H4 (cell line): ENCODE data around the gene LSAMP. TPM values are rescaled to one million over a fixed set of nuclear protein-coding genes. Genes with fewer than 3 reads are reported as not detected.
"Not testable (repeated sequence)": the region's sequence is repeated elsewhere in the genome, so short reads cannot be mapped to it uniquely, and the experiment has no call there.

Experiments
- DNase-seq: peaks from one replicate; pipeline ENCODE4 v3.0.0-alpha.2; 2015; ENCODE audit warnings: low spot score
- total RNA-seq: library from RNA; depleted of rRNA; stranded (reverse); fragments of >200 nt; shearing (Covaris generic); gene quantifications from 2 replicates; pipeline ENCODE4 v1.2.3, GENCODE V29; 2014

The LSAMP gene
- total RNA-seq, 1 experiment from 2014 or later, result 4.7 TPM

DNA sequence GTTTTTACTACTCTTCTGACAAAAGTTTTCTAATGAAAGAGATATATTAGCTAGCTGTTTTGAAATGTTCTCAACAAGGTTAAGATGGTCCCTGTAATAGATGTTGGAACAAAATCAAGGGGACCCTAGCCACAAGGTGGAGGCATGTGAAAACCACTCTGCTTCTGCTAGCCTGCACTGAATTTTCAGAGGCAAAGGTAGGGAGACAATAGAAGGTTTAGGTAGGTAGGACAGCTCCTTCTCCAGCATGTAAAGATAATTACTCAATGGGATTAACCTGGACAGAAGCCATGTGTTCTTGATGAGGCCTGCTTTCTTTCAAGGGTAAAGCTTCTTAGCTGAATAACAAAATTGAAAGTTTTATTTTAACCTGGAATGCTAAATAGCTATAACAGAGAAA, 333.5 kb downstream of the LSAMP start:
- no peak for DNase-seq

DNA sequence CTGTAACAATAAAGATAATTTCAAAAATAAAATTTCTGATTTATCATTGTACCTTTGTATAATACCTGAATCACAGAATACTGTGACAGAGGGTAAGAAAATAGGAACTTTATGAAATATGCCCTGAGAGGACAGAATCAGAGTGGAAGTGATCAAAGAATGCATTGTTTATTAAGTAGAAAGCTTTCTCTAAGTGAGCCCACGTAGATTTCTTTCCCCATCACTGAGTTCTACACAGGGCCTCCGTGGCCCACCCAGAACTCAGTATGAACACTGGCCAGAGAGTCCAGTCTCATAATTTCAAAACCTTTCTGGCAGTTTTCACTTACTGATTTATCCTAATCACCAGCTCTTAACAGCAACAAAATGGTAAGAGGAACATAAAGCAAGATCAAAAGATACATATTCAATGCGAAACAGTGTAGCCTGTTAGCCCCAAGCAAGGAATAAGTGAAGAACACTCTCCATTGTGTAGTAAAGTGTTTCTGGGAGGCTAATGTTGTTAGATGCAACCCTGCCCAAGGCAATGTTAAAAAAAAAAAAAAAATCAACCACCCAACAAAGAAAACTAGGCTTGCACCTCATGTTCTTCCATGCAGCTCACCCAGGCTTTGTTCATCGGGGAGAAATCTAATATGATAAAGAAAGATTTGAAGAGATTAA, 341.3 kb downstream of the LSAMP start:
- DNase-seq, result no peak

DNA sequence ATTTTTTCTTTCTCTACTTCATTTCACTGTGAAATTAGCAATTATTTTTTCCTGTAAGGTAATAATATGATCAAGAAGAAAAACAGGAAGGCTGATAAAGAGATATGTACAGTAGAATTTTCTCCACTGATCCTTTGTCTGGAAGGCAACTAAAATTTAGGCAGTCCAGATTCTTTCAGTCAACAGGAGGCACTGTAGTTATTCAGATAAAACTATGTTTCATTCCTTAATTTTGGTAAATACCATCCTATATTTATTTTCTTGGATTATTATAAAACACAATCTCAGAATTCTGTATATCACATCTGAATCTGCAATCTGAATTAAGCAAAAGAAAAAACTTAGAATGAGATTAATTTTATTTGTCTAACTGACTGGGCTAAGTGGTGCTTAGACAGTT, 343.2 kb downstream of the LSAMP start:
- DNase-seq, result no peak

DNA sequence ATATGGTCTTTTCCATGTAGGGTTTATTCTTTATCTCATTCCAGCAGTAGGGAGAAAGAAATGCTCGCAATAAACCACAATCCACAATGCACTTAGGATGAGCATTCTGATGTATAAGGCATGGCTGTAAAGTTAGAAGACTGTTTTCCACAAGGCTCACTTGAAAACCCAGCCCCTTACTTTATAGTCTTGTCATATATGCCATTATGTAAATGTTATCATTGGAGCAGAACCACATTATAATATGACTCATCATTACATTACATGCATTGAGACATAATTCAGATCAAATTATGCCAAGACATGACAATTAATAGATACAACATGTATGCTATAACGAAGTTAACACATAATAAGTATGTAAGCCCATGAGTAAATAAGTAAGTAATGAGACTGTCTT, 348.1 kb downstream of the LSAMP start:
- no peak for DNase-seq

DNA sequence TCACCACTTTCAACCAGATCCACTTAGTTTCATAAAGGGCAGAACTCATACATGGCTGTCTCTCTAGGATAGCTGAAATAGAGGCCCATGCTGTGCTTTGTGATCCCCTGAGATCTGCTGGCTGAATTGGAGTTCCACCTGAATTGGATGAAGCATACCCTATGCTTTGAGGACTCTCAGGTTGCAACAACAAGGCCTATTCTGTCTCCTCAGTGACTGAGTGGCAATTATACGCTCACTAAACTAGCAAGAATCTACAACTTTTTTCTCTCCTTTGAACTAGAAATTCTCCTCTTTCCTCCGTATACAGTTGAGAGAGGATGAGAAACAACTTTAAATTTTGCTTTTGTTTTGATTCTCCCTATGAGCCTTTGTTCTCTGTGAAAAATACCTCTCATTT, 348.7 kb downstream of the LSAMP start:
- no peak for DNase-seq

DNA sequence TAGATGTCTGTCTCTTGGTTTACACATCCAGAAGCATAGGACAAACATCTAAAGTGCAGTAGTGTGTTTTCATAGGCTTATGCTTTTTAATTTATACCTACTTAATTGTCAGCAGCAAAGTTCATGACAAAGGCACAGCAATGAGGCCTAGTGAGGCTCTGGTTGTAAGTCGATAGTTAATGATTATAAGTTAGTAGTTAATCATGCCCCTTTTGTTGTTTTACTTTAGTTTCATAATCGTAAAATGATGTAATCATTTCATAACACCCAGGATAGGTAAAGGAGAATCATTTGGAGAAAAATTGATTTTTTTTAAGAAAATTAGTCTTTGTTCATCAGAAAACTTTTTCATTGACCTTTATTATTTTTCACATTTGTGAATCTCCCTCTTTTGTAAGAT, 351.9 kb downstream of the LSAMP start:
- no peak for DNase-seq

DNA sequence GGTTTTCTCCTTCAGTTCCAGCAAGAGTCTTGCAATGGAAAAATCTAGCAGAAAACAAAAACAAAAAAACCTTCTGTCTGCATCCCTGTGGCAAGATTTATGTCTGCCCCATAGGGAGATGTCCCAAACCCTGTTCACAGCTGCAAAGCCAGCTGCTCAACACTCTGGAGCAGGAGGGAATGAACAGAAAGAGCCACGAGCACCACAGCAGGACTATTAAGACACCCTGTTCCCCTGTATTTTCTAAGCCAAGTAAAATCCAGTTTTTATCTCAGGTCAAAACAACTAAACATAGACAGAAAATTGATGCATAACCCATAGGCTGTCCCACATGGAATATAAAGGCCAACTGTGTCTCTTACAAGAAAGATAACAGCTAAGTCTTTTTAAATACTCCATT, 357.9 kb downstream of the LSAMP start:
- DNase-seq, result no peak

DNA sequence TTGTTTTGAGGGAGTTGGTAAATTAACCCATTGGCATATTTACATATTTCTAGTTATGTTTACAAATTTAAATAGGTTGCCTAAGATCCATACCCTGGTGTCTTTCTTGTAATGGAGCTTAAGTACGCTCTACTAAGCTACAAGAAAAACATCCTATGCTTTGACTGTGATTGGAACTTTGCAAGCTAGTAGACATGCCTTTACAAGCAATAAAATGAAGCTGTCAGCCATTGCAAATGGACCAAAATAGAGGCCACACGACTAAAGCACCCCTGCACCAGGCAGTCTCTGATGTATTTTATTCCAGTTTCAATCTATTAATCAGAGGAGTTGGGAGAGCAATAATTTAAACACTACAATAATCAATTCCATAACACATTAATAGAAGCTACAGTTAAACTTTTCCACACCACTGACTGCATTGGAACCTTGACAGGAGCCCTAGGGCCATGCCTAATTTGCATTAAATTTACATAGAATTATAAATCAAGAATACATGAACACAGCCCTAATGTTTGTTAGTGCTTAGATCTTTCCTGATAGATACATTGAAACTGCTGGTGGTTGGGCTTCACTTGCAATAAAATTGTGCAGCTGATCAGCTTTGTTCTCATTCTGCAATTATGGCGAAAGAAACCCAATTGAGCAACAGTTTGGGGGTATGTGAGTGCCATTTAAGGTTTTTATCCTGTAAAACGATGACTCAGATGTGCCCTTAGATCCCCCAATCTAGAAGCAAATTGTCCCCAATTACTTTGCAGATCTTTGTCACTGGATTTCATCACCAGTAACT, 360.1 kb downstream of the LSAMP start:
- no peak for DNase-seq

DNA sequence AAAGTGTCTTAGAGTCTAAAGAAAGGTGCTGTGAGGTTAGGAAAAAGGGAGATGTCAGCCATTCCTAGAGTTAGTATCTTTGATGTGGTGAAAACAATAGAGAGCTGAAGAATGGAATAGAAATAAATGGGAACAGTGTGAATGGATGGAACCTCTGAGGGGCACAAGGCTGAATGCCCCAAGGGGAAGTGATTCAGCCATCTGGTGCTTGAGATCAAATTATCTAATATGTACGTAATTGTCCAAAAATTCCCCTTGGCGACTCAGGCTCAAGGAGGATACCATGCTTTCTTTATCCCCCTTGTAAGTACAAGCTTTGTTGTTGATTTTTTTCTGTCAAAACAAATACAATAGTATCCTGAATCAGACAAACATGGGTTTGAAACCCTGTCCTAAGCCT, 361.6 kb downstream of the LSAMP start:
- DNase-seq, result no peak

DNA sequence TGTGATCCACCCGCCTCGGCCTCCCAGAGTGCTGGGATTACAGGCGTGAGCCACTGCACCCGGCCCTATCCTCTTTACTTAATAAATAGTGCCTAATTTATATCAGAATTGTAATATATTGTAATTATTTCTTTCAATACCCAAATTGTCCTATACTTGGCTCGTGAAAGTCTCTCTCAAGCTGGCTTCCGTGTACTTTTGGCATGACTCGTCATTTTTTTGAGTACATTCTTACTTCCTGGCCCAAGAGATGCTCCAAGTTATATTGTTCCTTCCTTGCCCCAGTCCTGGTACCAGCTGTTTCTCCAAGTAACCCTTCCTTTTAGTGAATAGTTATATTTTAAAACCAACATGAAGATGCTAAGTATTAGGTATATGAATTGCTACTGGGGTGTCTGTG, 366.7 kb downstream of the LSAMP start:
- DNase-seq, result no peak

DNA sequence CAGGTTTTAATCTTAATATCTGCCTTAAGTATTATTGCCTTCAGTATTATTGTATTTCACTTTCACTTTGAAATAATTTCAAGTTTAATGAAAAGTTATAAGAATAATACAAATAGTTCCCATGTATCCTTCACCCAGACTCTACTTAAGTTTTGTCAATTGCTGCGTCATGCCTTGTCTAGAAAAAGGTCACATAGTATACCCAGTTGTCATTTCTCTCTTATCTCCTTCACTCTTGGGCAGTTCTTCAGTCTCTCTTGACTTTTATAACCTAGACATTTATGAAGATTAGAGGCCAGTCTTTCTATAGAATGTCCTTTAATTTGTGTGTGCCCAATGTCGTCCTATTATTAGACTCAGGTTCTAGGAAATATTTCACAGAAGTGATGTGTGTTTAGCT, 367.7 kb downstream of the LSAMP start:
- DNase-seq, result no peak

DNA sequence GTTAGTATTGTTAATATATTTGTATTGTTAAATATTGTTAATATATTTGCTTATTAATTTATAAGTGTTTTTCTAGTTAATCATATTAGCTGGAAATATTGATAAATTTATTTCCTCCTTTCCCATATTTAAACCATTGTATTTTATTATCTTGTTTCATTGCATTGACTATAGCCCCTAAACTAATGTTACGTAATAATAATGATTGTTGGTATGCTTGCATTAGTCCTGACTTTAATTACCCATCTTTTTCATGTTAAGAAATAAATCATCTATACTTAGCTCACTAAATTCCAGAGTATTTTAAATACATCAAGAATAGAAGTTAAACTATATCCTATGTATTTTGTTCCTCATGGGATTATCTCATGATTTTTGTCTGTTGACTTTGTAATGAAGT, 368.2 kb downstream of the LSAMP start:
- DNase-seq, result no peak

DNA sequence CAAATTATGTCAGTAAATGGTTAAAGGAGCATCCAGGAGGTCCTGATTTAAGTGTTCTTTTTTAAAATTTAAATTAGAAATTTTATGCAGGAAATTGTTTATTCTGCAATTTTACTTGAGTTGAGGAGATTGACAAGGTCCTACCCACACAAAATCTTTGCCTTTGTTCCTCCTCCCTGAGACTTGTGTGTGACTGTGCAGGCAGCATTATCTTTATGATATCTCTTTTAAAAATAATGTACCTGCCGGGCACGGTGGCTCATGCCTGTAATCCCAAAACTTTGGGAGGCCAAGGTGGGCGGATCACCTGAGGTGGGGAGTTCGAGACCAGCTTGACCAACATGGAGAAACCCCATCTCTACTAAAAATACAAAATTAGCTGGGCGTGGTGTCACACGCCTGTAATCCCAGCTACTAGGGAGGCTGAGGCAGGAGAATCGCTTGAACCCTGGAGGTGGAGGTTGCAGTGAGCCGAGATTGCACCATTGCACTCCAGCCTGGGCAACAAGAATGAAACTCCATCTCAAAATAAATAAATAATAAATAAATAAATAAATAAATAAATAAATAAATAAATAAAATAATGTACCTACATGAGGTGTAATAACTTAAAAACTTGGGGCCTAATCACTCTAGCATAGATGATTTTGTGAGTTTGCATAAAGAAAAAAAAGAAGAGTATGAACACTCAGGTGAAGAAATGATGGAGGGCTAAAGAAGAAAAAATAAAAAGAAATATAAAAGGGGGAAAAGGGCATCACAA, 374.6 kb downstream of the LSAMP start:
- DNase-seq, result not testable (repeated sequence)

DNA sequence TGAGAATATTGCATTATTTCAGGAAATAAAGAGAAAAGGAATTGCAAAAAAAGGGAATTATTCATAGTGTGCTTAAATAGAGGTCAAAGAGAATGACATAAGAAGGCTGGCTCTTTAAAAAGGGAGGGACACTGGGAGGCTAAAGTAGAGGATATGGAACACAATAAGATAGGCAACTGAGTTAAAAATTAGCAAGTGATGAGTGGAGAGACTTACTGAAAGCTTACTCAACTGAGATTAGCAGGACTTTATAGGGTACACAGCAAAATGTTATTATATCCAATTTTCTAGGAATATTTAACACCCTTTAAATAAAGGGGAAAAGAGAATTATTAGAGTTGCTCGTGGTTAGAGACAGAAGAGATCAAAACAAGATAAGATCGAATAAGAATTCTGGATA, 375.2 kb downstream of the LSAMP start:
- DNase-seq, result no peak

DNA sequence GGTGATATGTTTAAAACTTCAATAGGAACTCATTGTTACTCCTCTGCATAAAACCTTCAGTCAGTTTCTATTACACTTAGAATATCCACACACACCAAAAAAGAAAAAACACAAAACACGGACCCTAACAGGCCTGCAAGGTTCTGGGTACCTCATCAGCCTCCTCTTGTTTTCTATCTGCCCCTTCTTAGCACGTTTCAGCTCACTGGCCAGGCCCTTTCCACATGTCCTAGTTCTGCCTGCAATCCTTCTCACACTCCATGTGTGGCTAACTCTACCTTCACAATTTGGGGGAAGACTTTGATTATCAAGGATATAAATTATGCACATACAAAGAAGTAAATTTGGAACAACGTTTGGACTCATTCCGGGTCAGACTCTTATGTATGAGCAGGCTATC, 376.3 kb downstream of the LSAMP start:
- DNase-seq, result no peak

DNA sequence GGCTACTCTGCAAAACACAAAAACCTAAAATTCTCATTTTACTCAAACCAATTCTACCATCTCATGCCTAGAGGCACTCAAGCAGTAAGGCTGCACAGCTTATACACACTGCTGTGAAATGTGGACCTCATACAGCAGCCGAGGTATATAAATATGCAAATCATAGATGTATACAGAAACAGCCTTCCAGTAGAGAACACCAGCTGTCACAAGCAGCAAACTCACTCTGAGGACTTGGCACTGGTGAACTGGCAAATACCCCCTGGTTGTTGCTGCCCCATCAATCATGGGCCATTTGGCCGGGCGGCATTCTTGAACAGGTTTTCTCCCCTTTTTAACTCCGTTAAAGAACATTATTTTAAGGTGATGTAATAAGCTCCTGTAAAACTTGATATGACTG, 378.0 kb downstream of the LSAMP start:
- DNase-seq, result no peak

DNA sequence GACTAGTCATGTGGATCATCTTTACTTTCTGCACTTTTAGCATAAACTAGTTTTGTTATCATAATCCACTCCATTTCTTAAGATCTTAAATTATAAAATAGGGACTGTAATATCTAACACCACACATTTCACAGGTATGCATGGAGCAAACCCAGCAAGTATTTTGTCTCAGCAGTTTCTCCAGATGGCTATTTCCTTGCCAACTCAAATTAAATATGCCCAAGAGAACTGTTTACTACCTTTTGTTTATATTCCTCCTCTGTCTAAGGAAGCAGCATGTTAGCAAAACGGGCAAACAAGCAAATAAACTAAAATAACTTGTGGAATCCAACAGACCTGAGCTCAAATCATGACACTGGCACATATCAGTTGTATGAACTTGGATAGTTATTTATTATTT, 379.8 kb downstream of the LSAMP start:
- no peak for DNase-seq

DNA sequence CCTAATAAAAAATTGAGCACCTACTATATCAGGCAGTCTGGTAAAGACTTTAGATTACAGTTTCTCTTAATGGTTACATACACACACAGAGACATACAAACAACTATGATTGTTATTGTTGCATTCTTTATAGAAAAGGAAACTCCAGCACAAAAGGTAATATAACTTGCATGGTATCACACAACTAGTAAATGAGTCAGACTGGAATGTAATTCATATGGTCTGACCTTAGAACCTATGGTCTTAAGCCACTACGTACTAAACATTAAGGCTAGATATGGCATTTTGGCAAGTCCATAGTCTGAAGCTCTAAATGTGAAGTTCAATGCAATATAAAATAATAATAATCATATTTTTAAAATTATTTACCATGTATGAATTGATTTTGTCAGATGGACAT, 380.6 kb downstream of the LSAMP start:
- peak; percentile 13 for DNase-seq

DNA sequence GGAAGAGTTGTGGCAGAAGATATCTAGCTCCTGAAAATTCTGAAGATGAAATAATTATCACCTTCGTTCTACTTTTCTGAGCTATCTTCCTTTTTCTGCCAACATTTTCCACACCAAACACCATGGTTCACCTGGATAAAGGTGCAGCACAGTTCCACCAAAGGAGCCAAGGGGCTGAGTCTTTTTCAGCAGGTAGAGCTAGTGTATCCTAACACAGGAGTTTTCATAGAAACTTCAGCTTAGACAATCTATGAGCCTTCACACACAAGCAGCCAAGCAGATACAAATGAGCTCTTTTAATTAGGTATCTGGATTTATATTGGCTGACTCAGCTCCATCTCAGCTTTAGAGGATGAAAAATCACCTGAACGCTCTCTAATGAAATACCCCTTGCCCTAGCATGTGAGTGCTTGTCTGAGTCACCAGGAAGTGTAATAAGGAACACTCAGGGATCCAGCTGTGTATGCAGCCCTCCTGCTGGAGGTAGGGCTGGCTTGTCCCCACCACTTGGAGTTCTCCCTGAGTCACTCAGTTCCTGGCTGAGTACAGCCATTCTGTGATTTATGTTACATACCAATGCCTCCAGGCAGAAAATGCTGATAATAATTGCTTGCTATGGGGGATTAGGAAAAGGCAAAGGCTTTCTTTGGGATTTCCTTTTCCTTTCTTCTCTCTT, 385.7 kb downstream of the LSAMP start:
- peak; percentile 92 for DNase-seq

DNA sequence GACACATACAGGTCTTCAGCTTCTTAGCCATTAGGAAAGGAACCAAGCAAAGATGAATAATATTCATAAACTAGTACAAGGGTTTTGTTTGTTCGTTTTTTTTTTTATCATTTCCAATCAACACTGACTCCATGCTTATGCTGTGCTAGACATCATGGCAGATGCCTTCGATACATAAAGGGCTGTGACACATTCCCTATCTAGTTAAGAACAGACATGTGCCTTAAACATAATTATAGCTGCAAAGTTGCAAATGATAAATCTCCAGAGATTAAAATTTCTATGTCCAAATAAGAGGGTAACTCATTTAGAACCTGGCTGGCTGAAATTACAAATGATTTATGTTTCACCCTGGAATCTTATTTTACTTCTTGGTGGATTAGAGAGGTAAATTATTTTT, 386.4 kb downstream of the LSAMP start:
- DNase-seq, result no peak

DNA sequence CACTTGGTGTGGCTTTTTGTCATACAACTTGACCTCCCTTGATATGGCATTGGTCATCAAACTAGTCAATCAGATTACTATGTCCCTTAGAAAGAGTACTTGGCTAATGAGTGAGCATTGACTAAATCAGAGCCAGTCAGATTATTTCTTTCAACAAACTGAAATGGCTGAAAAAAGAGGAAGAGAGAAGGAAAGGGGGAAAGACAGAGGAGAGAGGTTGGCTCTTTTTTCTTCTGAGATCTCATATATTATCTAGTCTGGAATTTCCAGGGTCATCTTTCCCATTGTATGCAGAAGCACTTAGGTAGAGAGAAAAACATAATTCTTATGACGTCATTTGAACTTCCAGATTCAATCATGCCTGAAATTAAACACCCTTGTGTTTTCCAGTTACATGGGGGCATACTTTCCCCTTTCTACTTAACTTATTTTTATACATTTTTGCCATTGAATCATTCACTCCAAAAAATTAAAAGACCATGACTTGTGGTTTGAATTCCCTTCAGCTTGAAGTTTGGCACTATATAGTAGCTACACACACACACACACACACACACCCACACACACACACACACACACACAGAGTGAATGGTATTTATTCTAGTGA, 387.8 kb downstream of the LSAMP start:
- no peak for DNase-seq

DNA sequence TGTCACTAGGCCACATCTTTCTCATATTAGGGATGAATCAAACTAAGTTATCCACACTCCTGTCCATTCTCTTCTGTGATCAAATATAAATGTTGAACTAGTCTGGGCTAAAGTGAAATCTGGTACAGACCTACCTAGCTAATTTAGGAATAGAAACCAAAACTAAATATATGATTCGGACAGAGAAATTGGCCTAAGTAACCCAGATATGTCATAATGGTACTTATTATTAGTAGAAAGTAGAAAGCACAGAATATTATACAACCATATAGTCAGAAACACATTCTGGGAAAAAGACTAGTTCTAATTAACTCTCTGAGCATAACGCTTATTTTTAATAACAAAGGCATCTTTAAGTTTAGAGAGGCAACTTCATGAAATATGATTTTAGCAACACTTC, 389.0 kb downstream of the LSAMP start:
- no peak for DNase-seq
